WTC11 (cell line): Measurements from ENCODE around the gene CCDC88A. TPM values are rescaled to one million over a fixed set of nuclear protein-coding genes. Genes with fewer than 3 reads are reported as not detected.

Experiments used
- ATAC-seq: fragments of 200-7000 bp; cut with Tn5 transposase; 2 replicates; pipeline ENCODE4 v1.10.0; 2021; ENCODE audit warnings: mild to moderate bottlenecking, moderate library complexity
- CTCF ChIA-PET: fragments of 300-600 bp; sonication (Branson Sonifier 250); formaldehyde crosslinking; loops from one replicate; lab custom pipeline; 2021; ENCODE audit warnings: antibody characterized with exemption; lab: Charles Lee
- POLR2A ChIA-PET: fragments of 350-600 bp; sonication (Branson Sonifier 250); formaldehyde crosslinking; loops from one replicate; lab custom pipeline; 2021; ENCODE audit warnings: antibody characterized with exemption; lab: Charles Lee
- DNase-seq: peaks from one replicate; pipeline ENCODE4 v3.0.0; 2021; ENCODE audit warnings: low spot score
- H3K27ac Mint-ChIP-seq: 2 replicates; pipeline ENCODE4 v1.8.0; 2021; ENCODE audit warnings: mixed read lengths
- H3K27me3 Mint-ChIP-seq: 2 replicates; pipeline ENCODE4 v1.8.0; 2021; ENCODE audit warnings: low read depth, mild to moderate bottlenecking, moderate library complexity, mixed read lengths
- H3K36me3 Mint-ChIP-seq: 2 replicates; pipeline ENCODE4 v1.8.0; 2021; ENCODE audit warnings: mixed read lengths
- H3K4me1 Mint-ChIP-seq: 2 replicates; pipeline ENCODE4 v1.8.0; 2022; ENCODE audit warnings: mixed read lengths
- H3K4me3 Mint-ChIP-seq: 2 replicates; pipeline ENCODE4 v1.8.0; 2021; ENCODE audit warnings: mild to moderate bottlenecking, moderate library complexity, mixed read lengths
- H3K9me3 Mint-ChIP-seq: 2 replicates; pipeline ENCODE4 v1.8.0; 2021; ENCODE audit warnings: mixed read lengths
- AFF4 ChIP-seq: sonication (generic); formaldehyde crosslinking; IDR thresholded peaks from 2 replicates; pipeline ENCODE4 v1.8.1; 2023; ENCODE audit warnings: mild to moderate bottlenecking, missing genetic modification reagents, borderline replicate concordance
- E2F5 ChIP-seq: sonication (generic); formaldehyde crosslinking; IDR thresholded peaks from 2 replicates; pipeline ENCODE4 v1.8.1; 2022; ENCODE audit warnings: mild to moderate bottlenecking, moderate library complexity, missing genetic modification reagents
- GTF2I ChIP-seq: fragments of 250-450 bp; sonication (Bioruptor Pico); conservative IDR thresholded peaks from 2 replicates; pipeline ENCODE4 v1.4.0; 2021; ENCODE audit warnings: mild to moderate bottlenecking
- IRF2 ChIP-seq: sonication (generic); formaldehyde crosslinking; IDR thresholded peaks from 2 replicates; pipeline ENCODE4 v1.8.0; 2022; ENCODE audit warnings: low read depth, missing genetic modification reagents, borderline replicate concordance
- JAZF1 ChIP-seq: fragments of 250-450 bp; sonication (Bioruptor Pico); IDR thresholded peaks from 2 replicates; pipeline ENCODE4 v1.9.0; 2021; ENCODE audit warnings: moderate library complexity, mild to moderate bottlenecking, inconsistent platforms
- NR1H2 ChIP-seq: sonication (generic); formaldehyde crosslinking; IDR thresholded peaks from 2 replicates; pipeline ENCODE4 v1.9.0; 2021; ENCODE audit warnings: mild to moderate bottlenecking, moderate library complexity, missing genetic modification reagents
- TP53 ChIP-seq: sonication (generic); formaldehyde crosslinking; IDR thresholded peaks from 2 replicates; pipeline ENCODE4 v1.8.1; 2023; ENCODE audit warnings: mild to moderate bottlenecking, missing genetic modification reagents
- ZBTB21 ChIP-seq: sonication (generic); formaldehyde crosslinking; IDR thresholded peaks from 2 replicates; pipeline ENCODE4 v1.8.1; 2023; ENCODE audit warnings: mild to moderate bottlenecking, missing genetic modification reagents, borderline replicate concordance
- ZNF121 ChIP-seq: sonication (generic); formaldehyde crosslinking; IDR thresholded peaks from 2 replicates; pipeline ENCODE4 v1.8.0; 2023; ENCODE audit warnings: missing genetic modification reagents
- ZNF219 ChIP-seq: sonication (generic); formaldehyde crosslinking; IDR thresholded peaks from 2 replicates; pipeline ENCODE4 v1.8.0; 2023; ENCODE audit warnings: missing genetic modification reagents, mild to moderate bottlenecking, borderline replicate concordance
- ZNF671 ChIP-seq: fragments of 250-450 bp; sonication (Bioruptor Pico); IDR thresholded peaks from 2 replicates; pipeline ENCODE4 v1.8.0; 2021; ENCODE audit warnings: mild to moderate bottlenecking
- total RNA-seq: library from RNA; stranded (reverse); gene quantifications from 3 replicates; pipeline ENCODE4 v1.2.3, GENCODE V29; 2021
- TF ChIP-seq, protein P1 (sequence below): fragments of 250-450 bp; sonication (Bioruptor Pico); IDR thresholded peaks from 2 replicates; pipeline ENCODE4 v1.9.0; 2021; ENCODE audit warnings: mild to moderate bottlenecking
- TF ChIP-seq, protein P2 (sequence below): sonication (generic); formaldehyde crosslinking; IDR thresholded peaks from 2 replicates; pipeline ENCODE4 v1.8.0; 2022; ENCODE audit warnings: mild to moderate bottlenecking, missing genetic modification reagents
- TF ChIP-seq, protein P3 (sequence below): sonication (generic); formaldehyde crosslinking; IDR thresholded peaks from 2 replicates; pipeline ENCODE4 v1.8.1; 2023; ENCODE audit warnings: mild to moderate bottlenecking, missing genetic modification reagents, moderate library complexity
- TF ChIP-seq, protein P4 (sequence below): fragments of 250-450 bp; sonication (Bioruptor Pico); IDR thresholded peaks from 2 replicates; pipeline ENCODE4 v1.9.0; 2021; ENCODE audit warnings: moderate library complexity, mild to moderate bottlenecking, inconsistent platforms, borderline replicate concordance

Gene CCDC88A
- total RNA-seq, 1 experiment from 2014 or later = 97.5 TPM

- POLR2A ChIA-PET = no interaction called here
- Mint-ChIP-seq H3K36me3 (no peaks in the 10 kb centered on the region; the same call in none of the 2 replicates), H3K27me3 (no peaks in the 10 kb centered on the region), H3K9me3 (no peaks in the 10 kb centered on the region), H3K27ac (no peak overlapping the region), H3K4me3 (no peak overlapping the region), H3K4me1 (no peaks in the 10 kb centered on the region)
- ATAC-seq (no peak), DNase-seq (no peak)
- TF ChIP-seq E2F5 (CRISPR knock-in tag) (no peak), TP53 (CRISPR knock-in tag) (no peak), ZBTB21 (CRISPR knock-in tag) (no peak), IRF2 (CRISPR knock-in tag) (no peak), ZNF219 (CRISPR knock-in tag) (no peak)
- TF ChIP-seq, protein P1, sequence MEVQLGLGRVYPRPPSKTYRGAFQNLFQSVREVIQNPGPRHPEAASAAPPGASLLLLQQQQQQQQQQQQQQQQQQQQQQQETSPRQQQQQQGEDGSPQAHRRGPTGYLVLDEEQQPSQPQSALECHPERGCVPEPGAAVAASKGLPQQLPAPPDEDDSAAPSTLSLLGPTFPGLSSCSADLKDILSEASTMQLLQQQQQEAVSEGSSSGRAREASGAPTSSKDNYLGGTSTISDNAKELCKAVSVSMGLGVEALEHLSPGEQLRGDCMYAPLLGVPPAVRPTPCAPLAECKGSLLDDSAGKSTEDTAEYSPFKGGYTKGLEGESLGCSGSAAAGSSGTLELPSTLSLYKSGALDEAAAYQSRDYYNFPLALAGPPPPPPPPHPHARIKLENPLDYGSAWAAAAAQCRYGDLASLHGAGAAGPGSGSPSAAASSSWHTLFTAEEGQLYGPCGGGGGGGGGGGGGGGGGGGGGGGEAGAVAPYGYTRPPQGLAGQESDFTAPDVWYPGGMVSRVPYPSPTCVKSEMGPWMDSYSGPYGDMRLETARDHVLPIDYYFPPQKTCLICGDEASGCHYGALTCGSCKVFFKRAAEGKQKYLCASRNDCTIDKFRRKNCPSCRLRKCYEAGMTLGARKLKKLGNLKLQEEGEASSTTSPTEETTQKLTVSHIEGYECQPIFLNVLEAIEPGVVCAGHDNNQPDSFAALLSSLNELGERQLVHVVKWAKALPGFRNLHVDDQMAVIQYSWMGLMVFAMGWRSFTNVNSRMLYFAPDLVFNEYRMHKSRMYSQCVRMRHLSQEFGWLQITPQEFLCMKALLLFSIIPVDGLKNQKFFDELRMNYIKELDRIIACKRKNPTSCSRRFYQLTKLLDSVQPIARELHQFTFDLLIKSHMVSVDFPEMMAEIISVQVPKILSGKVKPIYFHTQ (CRISPR knock-in tag) = no peak
- CTCF ChIA-PET = no interaction called here
These were observed 55.2 kb downstream of the CCDC88A start for GRCh38 chr2:55364189-55365055.

GRCh38 chr2:55363636-55364035, 56.0 kb downstream of the CCDC88A start:
- TF ChIP-seq GTF2I (CRISPR knock-in tag) (no peak), NR1H2 (CRISPR knock-in tag) (no peak), AFF4 (CRISPR knock-in tag) (no peak), ZNF671 (no peak), ZNF219 (CRISPR knock-in tag) (no peak), JAZF1 (no peak), ZNF121 (CRISPR knock-in tag) (no peak), ZBTB21 (CRISPR knock-in tag) (no peak)
- TF ChIP-seq, protein P2, sequence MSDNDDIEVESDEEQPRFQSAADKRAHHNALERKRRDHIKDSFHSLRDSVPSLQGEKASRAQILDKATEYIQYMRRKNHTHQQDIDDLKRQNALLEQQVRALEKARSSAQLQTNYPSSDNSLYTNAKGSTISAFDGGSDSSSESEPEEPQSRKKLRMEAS = no peak
- TF ChIP-seq, protein P3, sequence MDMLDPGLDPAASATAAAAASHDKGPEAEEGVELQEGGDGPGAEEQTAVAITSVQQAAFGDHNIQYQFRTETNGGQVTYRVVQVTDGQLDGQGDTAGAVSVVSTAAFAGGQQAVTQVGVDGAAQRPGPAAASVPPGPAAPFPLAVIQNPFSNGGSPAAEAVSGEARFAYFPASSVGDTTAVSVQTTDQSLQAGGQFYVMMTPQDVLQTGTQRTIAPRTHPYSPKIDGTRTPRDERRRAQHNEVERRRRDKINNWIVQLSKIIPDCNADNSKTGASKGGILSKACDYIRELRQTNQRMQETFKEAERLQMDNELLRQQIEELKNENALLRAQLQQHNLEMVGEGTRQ (CRISPR knock-in tag) = no peak
- TF ChIP-seq, protein P4, sequence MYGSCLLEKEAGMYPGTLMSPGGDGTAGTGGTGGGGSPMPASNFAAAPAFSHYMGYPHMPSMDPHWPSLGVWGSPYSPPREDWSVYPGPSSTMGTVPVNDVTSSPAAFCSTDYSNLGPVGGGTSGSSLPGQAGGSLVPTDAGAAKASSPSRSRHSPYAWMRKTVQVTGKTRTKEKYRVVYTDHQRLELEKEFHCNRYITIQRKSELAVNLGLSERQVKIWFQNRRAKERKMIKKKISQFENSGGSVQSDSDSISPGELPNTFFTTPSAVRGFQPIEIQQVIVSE (CRISPR knock-in tag) = no peak
- Mint-ChIP-seq H3K4me3 (no peak overlapping the region), H3K27me3 (no peaks in the 10 kb centered on the region), H3K9me3 (no peaks in the 10 kb centered on the region), H3K4me1 (no peaks in the 10 kb centered on the region), H3K36me3 (no peaks in the 10 kb centered on the region; the same call in none of the 2 replicates), H3K27ac (no peak overlapping the region)
- ChIA-PET POLR2A (no interaction called here), CTCF (no interaction called here)
- no peak for DNase-seq
- no peak for ATAC-seq
